ENCODE measurements around the gene NAA40. TPM values are rescaled to one million over a fixed set of nuclear protein-coding genes. Genes with fewer than 3 reads are reported as not detected.
A peak's percentile ranks its signal among the peaks of the same experiment; 100 is the strongest.

NAA40 gene
- total and polyA plus RNA-seq, 2 of the 13 experiments (the other 11 are each of a cell fraction or from before 2014, with no cell fraction given) = 11.1 to 17.9 TPM

GRCh38 chr11:63910675-63911074, 28.1 kb upstream of the NAA40 start (continued):
- TF ChIP-seq ZHX2 (IDR thresholded peaks at IDR 0.05; ENCODE audit: low read depth) (no peak), ZHX2 (CRISPR knock-in tag; IDR thresholded peaks at IDR 0.05; ENCODE audit: borderline replicate concordance) (no peak), CEBPB (IDR thresholded peaks at IDR 0.05; ENCODE audit: borderline replicate concordance, low read depth, low read length) (no peak), SRSF1 (optimal IDR thresholded peaks at IDR 0.05; ENCODE audit: low read depth, low read length) (no peak)

GRCh38 chr11:63911440-63911839, 27.4 kb upstream of the NAA40 start:
- no peaks in the 10 kb centered on the region; a peak in 2 of 5 replicates for H3K27me3 ChIP-seq (ENCODE audit: control insufficient read depth in 1 of 2, insufficient read depth in 2 of 2, low read length in 2 of 2)
- H3K4me3 ChIP-seq (replicated peaks in 1 of 3; ENCODE audit: insufficient read depth in 1 of 3, low read depth in 2 of 3, low read length in 3 of 3) = no peak overlapping the region
- ATAC-seq = no peak
- in situ Hi-C loops (cut with HindIII; ENCODE audit: extremely low pct_ligation_motif_present, low pct_unique_long_range_greater_than_20kb) = loop anchor here (10.0 kb wide), 1 partner anchor 147 kb away; the partner anchor contains the start of gene ZFTA
- ChIA-PET CTCF (ENCODE audit: low intra/inter-chr PET ratio, low total read pairs) (no interaction called here), POLR2A (interaction anchor here (1.4 kb wide), 1 partner anchor 77 kb away, joined by 3 read pairs; no protein-coding TSS in a partner anchor)
- FAIRE-seq = no peak
- H3K79me2 ChIP-seq (ENCODE audit: insufficient read depth, low read length) = no peaks in the 10 kb centered on the region
- DNase-seq (ENCODE audit: low spot score) = no peak
- H3K4me1 ChIP-seq (ENCODE audit: insufficient read depth, low read length) = peaks cover 5% of the 10 kb centered on the region; the same call in 1 of the 2 replicates
- WGBS (ENCODE audit: low lambda C conversion rate) = 88% methylated on average over 7 of the region's 8 CpGs
- no peak overlapping the region for H3K27ac ChIP-seq (ENCODE audit: extremely low read length, insufficient read depth, low read length)
- H3K4me2 ChIP-seq (ENCODE audit: low read depth, low read length) = no peak overlapping the region
- TF ChIP-seq MLLT10 (CRISPR knock-in tag; IDR thresholded peaks at IDR 0.05) (no peak), AGO2 (optimal IDR thresholded peaks at IDR 0.05; ENCODE audit: low read depth, low read length) (peak; percentile 89), RBM22 (optimal IDR thresholded peaks at IDR 0.05; ENCODE audit: low read length) (peak; percentile 61), ZNF362 (CRISPR knock-in tag; IDR thresholded peaks at IDR 0.05; ENCODE audit: borderline replicate concordance) (no peak), NCOA1 (CRISPR knock-in tag; IDR thresholded peaks at IDR 0.05) (no peak)
- H3K36me3 ChIP-seq (replicated peaks in 1 of 2; ENCODE audit: control insufficient read depth in 1 of 2, insufficient read depth in 2 of 2, low read length in 2 of 2) = peaks cover 6 to 17% of the 10 kb centered on the region in 2 experiments; a peak in 3 of 5 replicates
- intact Hi-C loops (cut with micrococcal nuclease; ENCODE audit: unreplicated experiment) = no loop called here
- H4K20me1 ChIP-seq (ENCODE audit: insufficient read depth, low read length) = no peaks in the 10 kb centered on the region
- H3K9ac ChIP-seq (ENCODE audit: insufficient read depth, low read depth, low read length) = no peak overlapping the region
- H3K9me3 ChIP-seq (ENCODE audit: low read length) = no peaks in the 10 kb centered on the region
- no TSS peak for BruUV-seq (replicated peaks)
- H2AFZ ChIP-seq (ENCODE audit: low read length) = no peak overlapping the region
